ENCODE data around the gene HEPN1.

DNA sequence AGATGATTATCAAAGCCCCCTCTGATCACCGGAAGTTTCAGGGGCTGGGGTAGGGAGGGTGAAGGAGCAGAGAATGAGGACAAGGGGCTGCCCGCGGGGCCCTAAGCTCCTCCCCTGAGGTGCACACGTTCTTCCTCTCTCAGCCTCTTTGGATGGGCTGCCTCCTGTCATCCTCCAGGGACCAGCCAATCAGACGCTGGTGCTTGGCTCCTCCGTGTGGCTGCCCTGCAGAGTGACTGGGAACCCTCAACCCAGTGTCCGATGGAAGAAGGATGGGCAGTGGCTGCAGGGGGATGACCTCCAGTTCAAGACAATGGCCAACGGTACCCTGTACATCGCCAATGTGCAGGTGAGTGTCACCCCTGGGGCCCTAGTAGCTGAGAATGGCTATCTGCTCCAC is 46.3 kb upstream of the HEPN1 start:
- TF ChIP-seq CREB1 (IDR thresholded peaks at IDR 0.05; ENCODE audit: low read depth): no peak
- TF ChIP-seq CEBPB (IDR thresholded peaks at IDR 0.05): no peak
- no peak for TF ChIP-seq RAD21 (IDR thresholded peaks at IDR 0.05; ENCODE audit: low read depth)
- TF ChIP-seq EP300 (IDR thresholded peaks at IDR 0.05; ENCODE audit: borderline replicate concordance): no peak
- TF ChIP-seq, protein P1, sequence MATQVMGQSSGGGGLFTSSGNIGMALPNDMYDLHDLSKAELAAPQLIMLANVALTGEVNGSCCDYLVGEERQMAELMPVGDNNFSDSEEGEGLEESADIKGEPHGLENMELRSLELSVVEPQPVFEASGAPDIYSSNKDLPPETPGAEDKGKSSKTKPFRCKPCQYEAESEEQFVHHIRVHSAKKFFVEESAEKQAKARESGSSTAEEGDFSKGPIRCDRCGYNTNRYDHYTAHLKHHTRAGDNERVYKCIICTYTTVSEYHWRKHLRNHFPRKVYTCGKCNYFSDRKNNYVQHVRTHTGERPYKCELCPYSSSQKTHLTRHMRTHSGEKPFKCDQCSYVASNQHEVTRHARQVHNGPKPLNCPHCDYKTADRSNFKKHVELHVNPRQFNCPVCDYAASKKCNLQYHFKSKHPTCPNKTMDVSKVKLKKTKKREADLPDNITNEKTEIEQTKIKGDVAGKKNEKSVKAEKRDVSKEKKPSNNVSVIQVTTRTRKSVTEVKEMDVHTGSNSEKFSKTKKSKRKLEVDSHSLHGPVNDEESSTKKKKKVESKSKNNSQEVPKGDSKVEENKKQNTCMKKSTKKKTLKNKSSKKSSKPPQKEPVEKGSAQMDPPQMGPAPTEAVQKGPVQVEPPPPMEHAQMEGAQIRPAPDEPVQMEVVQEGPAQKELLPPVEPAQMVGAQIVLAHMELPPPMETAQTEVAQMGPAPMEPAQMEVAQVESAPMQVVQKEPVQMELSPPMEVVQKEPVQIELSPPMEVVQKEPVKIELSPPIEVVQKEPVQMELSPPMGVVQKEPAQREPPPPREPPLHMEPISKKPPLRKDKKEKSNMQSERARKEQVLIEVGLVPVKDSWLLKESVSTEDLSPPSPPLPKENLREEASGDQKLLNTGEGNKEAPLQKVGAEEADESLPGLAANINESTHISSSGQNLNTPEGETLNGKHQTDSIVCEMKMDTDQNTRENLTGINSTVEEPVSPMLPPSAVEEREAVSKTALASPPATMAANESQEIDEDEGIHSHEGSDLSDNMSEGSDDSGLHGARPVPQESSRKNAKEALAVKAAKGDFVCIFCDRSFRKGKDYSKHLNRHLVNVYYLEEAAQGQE (IDR thresholded peaks at IDR 0.05; ENCODE audit: low read depth): no peak
- no peak for TF ChIP-seq TCF12 (IDR thresholded peaks at IDR 0.05; ENCODE audit: low read depth)
- TF ChIP-seq FOXM1 (IDR thresholded peaks at IDR 0.05; ENCODE audit: borderline replicate concordance, low read depth): no peak
- TF ChIP-seq, protein P2, sequence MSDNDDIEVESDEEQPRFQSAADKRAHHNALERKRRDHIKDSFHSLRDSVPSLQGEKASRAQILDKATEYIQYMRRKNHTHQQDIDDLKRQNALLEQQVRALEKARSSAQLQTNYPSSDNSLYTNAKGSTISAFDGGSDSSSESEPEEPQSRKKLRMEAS (IDR thresholded peaks at IDR 0.05): no peak
- no peak for TF ChIP-seq YY1 (IDR thresholded peaks at IDR 0.05; ENCODE audit: low read depth)
